Measurements from ENCODE around the gene SLIT3. TPM values are rescaled to one million over a fixed set of nuclear protein-coding genes. Genes with fewer than 3 reads are reported as not detected.

Gene SLIT3
- total RNA-seq, 1 donor from 2014 or later = 42.4 TPM

- no peak for DNase-seq
Observed at GRCh38 chr5:169072233-169072632, 228.7 kb downstream of the SLIT3 start.

GRCh38 chr5:169070413-169070812 is 230.5 kb downstream of the SLIT3 start:
- no peak for DNase-seq

DNA sequence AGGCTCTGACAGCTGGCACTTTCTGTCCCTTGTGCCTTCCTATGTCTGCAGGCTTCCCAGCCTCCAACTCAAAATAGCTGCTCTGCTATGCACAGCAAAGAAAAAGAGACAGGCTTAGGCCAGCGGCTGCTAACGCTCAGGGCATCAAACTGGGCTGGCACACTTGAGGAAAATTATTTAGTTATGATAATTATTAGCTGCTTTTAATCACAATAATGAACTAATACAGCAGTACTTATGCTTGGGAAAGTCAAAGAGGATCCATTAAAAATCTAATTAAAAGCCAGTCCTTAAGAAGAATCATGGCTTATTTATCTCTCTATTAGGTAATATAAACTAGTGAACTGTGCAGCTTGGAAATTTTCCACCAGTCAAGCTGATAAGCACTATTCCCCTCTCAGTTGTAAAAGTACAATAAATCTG is 233.2 kb downstream of the SLIT3 start:
- no peak for DNase-seq

DNA sequence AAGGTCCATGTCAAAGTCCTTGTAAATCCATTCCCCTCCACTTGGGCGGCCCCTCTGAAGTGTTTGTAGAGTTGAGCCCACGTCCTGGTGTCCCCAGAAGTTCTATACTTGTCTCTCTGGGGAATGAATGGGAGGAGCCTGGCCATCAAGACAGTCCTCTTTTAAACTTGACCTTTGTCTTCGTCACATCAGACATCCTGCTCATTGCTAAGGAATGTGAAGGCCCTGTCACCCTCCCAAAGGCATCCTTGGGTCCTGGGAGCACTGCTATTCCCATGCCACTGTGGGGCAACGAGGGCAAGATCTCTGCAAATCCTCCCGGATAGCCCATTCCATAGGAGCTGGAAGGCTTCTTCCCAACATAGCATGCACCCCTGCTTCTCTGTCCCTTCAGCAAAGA is 235.5 kb downstream of the SLIT3 start:
- DNase-seq = no peak

GRCh38 chr5:169064093-169064492 is 236.8 kb downstream of the SLIT3 start:
- no peak for DNase-seq

DNA sequence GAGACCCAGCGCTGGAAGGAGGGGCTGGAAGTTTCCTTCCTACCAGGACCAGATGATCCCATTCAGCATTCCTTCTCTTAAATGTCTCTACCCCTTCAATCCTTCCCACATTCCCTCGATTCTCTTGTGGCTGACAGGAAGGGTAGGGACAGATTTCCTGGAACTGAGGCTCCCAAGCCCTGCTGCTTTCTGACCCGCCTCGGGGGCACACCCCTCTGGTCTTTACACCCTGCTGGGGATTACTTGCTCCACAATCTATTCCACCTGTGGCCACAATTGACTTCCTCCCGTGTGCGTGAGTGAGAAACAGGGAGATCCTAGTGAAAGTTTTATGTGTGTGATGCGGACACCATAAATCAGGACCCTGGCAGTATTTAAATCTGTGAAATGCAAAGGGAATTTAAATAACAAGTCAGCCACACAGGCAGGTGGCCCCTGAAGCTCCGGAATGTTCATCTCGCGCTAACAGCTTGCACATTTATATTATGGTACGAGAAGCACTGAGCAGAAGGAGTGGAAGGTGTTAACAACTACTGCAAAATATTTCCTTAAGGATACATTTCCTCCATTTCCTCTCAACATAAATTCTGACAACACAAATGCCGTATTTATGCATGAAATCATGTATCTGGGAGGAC is 237.5 kb downstream of the SLIT3 start:
- no peak for DNase-seq

- no peak for DNase-seq
Observed at GRCh38 chr5:169062690-169063089, 238.2 kb downstream of the SLIT3 start.

GRCh38 chr5:169054506-169054905 is 246.4 kb downstream of the SLIT3 start:
- no peak for DNase-seq

- DNase-seq = no peak
Observed at GRCh38 chr5:169052207-169052606, 248.7 kb downstream of the SLIT3 start.

- DNase-seq = no peak
Observed at GRCh38 chr5:169051351-169051750, 249.6 kb downstream of the SLIT3 start.

- no peak for DNase-seq
Observed at GRCh38 chr5:169050636-169051035, 250.3 kb downstream of the SLIT3 start.

GRCh38 chr5:169050146-169050571 is 250.8 kb downstream of the SLIT3 start:
- DNase-seq = no peak

DNA sequence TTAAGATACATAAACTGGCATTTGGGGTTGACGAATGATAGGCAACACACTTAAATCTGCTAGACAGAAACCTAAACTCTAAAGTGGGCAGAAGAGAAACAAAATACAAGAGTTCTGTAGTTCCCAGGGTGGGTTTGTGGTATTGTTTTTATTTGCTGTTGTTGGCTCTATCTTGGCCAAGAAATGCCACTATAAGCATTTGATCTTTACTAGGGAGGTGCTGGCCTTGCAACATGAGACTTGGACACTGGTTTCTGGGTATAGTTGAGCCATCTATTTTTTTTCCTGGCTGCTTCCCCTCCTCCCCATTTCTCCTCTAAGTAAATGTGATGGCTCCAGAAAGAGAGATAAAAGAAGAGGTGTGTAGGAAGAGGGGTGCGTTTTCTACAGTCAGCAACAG is 251.2 kb downstream of the SLIT3 start:
- DNase-seq = no peak

DNA sequence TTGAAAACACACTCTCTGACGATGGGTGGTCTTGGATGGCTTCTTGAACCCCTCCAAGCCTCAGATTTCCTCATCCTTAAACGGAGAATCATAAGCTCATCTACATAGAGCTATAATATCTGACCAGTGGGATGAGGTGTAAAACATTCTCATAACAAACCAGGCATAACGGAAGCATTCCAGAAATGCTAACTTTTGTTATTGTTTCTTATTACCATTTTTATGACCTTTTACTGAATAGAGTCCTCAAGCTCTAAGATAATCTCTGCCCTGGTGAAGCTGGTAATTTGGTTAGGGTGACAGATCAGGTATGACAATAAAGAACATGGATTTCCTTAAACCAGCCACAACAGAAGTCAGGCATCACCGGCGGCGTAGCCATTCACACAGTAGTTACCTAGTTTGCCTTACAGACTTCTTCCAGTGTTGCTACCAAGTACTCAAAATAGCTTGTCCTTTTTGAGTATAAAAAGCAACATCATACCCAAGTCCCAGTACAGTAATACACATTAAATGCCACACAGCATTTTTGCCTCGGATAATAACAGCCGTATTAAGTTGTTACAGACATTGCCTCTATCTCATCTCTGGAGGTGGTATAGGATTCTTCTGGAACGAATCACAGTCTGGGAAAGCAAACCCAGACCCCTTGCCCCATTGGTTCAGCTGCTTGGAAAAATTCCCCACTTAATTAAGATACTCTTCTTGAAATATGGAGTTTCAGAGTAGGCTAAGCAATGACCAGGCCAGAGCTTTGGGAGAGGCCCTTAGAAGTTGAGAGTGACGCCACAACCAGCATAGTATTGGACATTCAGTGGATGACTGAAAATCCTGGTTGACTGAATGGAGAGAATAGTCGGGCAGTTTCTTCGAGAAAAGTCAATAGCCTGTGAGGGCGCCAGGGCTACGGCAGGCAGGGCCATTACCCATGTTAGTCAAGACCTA is 252.5 kb downstream of the SLIT3 start:
- no peak for DNase-seq

DNA sequence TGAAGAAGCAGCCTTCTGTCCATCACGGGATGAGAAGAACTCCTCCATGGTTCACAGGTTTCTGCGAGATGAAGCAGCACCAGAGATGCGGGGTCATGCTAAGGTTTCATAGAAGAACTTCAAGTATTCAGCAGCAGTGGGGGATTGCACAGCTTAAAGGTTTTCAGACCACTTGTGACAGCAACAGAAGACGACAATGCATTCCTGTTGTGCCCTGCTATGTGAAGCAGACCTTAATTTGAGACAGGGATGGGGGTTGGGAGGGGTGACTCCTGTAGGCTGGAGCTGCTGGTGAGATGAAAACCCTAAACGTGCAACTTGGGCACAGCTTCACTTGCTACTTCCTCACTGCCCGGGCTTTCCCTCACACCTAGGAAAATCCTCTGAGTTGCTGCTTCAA is 256.0 kb downstream of the SLIT3 start:
- DNase-seq = no peak

- no peak for DNase-seq
Observed at GRCh38 chr5:169041180-169041579, 259.8 kb downstream of the SLIT3 start.

DNA sequence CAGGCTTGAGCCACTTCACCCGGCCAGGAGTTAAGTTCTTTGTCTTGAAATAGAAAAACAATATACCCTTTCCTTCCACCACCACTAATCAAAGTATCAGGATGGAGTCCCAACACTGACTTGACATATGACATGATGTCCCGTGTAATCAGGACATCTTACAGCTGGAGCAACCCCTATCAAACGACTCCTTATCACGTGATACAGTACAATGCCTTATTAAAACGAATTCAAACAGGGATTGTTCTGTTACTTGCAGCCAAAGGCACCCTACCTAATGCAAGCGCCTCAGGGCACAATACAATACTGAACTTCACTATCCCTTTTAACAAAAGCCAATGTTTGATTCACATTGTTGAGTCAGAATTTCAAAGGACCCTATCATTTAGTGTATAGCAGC is 261.3 kb downstream of the SLIT3 start:
- no peak for DNase-seq

GRCh38 chr5:169037466-169037865 is 263.5 kb downstream of the SLIT3 start:
- DNase-seq = no peak

- DNase-seq = no peak
Observed at GRCh38 chr5:169036079-169036805, 264.7 kb downstream of the SLIT3 start.

DNA sequence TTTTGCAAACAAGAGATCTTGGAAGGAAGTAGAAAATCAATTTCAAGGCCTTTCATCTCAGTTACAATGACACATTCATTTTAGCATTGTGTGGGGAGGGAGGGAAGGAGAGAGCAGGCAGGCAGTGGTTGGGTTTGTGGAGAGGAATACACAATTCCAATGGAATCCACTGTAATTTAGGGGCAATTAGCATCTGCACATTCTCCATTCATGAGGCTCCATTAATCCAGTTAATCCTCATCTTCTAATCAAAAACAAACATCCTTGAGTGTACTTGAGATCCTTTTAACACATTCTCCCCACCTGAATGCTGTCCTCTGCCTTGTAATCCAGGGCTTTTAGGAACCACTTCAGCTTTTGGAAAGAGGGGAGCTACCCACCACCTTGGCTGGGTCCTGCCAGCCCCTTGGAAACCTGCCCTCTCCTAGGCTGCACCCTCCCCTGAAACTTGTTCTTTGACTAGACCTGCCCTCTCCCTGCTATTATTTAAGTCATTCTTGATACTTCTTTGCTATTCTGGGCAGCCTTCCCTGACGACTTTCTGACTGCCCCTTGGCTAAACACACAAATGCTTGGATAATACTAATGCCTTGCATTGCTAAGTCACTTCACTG is 271.2 kb downstream of the SLIT3 start:
- peak; percentile 70 for DNase-seq

DNA sequence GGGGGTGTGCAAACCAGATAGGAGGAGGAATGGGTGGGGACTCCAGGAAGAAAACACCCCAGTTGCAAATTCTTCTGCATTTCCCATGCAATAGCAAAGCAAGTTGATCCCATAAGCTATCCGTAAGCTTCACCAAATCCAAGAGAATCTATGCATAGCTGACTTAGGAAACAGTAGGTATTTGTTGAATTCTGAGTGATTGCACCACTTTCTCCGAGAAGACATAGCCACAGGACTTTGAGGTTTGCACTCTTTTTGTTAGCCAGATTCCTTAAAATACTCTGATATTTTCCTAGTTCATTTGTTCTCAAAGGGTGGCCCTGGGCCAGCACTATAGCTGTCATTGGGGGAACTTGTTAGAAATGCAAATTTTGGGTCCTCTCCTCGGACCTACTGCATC is 271.9 kb downstream of the SLIT3 start:
- DNase-seq = no peak

DNA sequence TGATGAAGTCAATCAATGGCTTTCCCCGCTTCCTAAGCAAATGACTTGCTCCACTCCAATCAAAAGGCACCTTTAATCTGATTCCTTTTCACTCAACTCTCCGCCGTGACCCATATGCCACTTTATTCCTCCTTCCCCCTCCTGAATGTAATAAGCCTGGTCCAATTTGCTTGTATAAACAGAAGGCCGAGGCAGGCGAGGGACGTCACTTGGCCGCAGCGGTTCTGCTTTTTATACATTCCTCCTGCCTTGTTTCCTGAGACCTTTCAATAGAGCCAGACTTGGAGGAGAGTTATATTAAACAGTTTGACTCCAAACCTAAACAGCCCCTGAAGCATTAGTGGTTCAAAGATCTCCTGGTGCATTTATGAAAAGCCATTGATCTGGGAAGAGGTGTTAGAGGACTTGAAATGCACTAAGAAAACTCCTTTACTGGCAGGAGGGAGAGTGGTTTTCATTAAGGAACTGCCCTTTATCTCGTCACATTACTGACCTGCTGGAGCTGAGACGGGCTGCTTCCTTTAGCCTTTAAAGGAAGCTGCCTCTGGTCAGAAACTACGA is 273.4 kb downstream of the SLIT3 start:
- DNase-seq = no peak
